ENCODE measurements around the gene PLAC8L1. TPM values are rescaled to one million over a fixed set of nuclear protein-coding genes. Genes with fewer than 3 reads are reported as not detected.
"Not testable (repeated sequence)": the region's sequence is repeated elsewhere in the genome, so short reads cannot be mapped to it uniquely, and the experiment has no call there.

The PLAC8L1 gene
- total and polyA plus RNA-seq, 2 of the 8 experiments (the other 6 are each of a cell fraction or from before 2014, with no cell fraction given) = 0.42 TPM; not detected in 1

DNA sequence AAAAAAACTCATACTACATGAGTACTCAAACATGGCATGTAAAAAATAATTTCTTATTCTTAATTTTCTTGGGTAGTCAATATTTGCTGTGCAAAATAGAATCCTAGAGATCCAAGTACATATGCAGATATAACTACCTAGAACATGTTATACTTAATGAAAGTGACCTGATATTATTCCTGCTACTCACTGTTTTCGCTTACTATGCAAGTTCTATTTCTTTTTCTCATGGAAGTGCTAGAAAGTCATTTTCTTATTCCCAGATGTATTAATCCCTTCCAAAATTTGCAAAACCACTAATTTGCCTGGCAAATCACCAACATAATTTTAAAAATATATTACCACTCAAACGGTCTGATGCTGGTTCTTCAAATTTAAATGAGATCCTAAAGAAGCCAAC is 19.2 kb upstream of the PLAC8L1 start:
- Histone ChIP-seq H3K4me1 (replicated peaks in 1 of 4; ENCODE audit: control insufficient read depth in 3 of 4, insufficient read depth in 4 of 4, low read length in 3 of 4) (no peaks in the 10 kb centered on the region), H3K4me3 (ENCODE audit: extremely low read depth in 1 of 4, insufficient read depth in 2 of 4, low read depth in 3 of 4, low read length in 4 of 4) (no peak overlapping the region), H2AFZ (ENCODE audit: low read length) (no peak overlapping the region), H3K27ac (ENCODE audit: low read depth, low read length) (no peak overlapping the region), H3K4ac (replicated peaks; ENCODE audit: insufficient read length, low read depth, low read length) (no peak overlapping the region), H3K9ac (replicated peaks in 1 of 4; ENCODE audit: extremely low read depth in 1 of 4, low read depth in 3 of 4, low read length in 3 of 4) (no peak overlapping the region), H2BK5ac (ENCODE audit: low read depth, low read length) (no peak overlapping the region), H3K4me2 (ENCODE audit: insufficient read depth in 1 of 2, low read depth in 2 of 2, low read length in 2 of 2) (no peak overlapping the region), H3K56ac (replicated peaks; ENCODE audit: insufficient read length, low read depth, low read length) (no peak overlapping the region), H4K8ac (ENCODE audit: extremely low read depth, insufficient read depth, low read length) (no peak overlapping the region), H2BK15ac (ENCODE audit: low read length) (no peak overlapping the region), H2AK5ac (ENCODE audit: low read depth, low read length) (no peak overlapping the region), H4K91ac (replicated peaks; ENCODE audit: insufficient read length, low read length) (no peak overlapping the region), H3K14ac (ENCODE audit: insufficient read length) (no peak overlapping the region), H3K79me2 (ENCODE audit: control insufficient read depth in 1 of 2, insufficient read depth in 2 of 2, low read length in 2 of 2) (no peaks in the 10 kb centered on the region), H3K27me3 (replicated peaks in 1 of 4; ENCODE audit: control insufficient read depth in 3 of 4, extremely low read depth in 1 of 4, insufficient read depth in 3 of 4, low read length in 3 of 4) (no peaks in the 10 kb centered on the region), H4K20me1 (replicated peaks in 1 of 2; ENCODE audit: control insufficient read depth in 1 of 2, insufficient read depth in 2 of 2, low read length in 2 of 2) (peaks cover 0 to 2% of the 10 kb centered on the region in 2 experiments), H3K9me3 (ENCODE audit: insufficient read depth in 2 of 2, low read depth in 1 of 2, low read length in 1 of 2) (no peaks in the 10 kb centered on the region), H4K5ac (ENCODE audit: insufficient read length, low read depth, low read length) (no peak overlapping the region), H2BK12ac (ENCODE audit: low read depth, low read length) (no peak overlapping the region), H3K23ac (ENCODE audit: insufficient read length) (no peak overlapping the region), H3K36me3 (ENCODE audit: control insufficient read depth in 2 of 4, insufficient read depth in 4 of 4, low read length in 3 of 4) (peaks cover 35 to 98% (median 70%) of the 10 kb centered on the region in 4 experiments), H3K79me1 (ENCODE audit: low read depth, low read length) (no peaks in the 10 kb centered on the region), H2BK20ac (ENCODE audit: low read length) (no peak overlapping the region), H3K18ac (ENCODE audit: extremely low read depth, low read length) (no peak overlapping the region), H3K23me2 (ENCODE audit: low read depth, low read length) (no peaks in the 10 kb centered on the region), H2BK120ac (replicated peaks; ENCODE audit: low read depth, low read length) (no peak overlapping the region)
- ChIA-PET POLR2A (ENCODE audit: partially characterized antibody) (no interaction called here), CTCF (ENCODE audit: partially characterized antibody) (interaction anchor here (0.7 kb wide), 1 partner anchor 148 kb away, joined by 4 read pairs; no protein-coding TSS in a partner anchor)
- DNase-seq (ENCODE audit: low read depth in 1 of 2, low spot score in 2 of 2) (no peak), FAIRE-seq (no peak)
- WGBS, 2 experiments (ENCODE audit: extremely low coverage in 1 of 2, insufficient coverage in 1 of 2, insufficient read length in 1 of 2, insufficient replicate concordance in 2 of 2, low coverage in 1 of 2, low lambda C conversion rate in 2 of 2, missing lambda C conversion rate in 1 of 2) = 96% methylated on average over 2 of the region's 2 CpGs; no CpG with 5 or more reads in 1 of the 2 experiments
- no peak for TF ChIP-seq CHD1 (IDR thresholded peaks at IDR 0.05; ENCODE audit: low read depth, low read length)

DNA sequence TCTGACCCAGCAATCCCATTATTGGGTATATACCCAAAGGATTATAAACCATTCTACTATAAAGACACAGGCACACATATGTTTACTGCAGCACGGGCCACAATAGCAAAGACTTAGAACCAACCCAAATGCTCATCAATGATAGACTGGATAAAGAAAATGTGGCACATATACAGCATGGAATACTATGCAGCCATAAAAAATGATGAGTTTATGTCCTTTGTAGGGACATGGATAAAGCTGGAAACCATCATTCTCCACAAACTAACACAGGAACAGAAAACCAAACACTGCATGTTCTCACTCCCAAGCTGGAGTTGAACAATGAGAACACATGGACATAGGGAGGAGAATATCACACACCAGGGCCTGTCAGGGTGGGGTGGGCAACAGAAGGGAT is 16.1 kb upstream of the PLAC8L1 start:
- H3K18ac ChIP-seq (ENCODE audit: extremely low read depth, low read length); H3K4ac ChIP-seq (replicated peaks; ENCODE audit: insufficient read length, low read depth, low read length); H4K20me1 ChIP-seq (replicated peaks in 1 of 2; ENCODE audit: control insufficient read depth in 1 of 2, insufficient read depth in 2 of 2, low read length in 2 of 2); H3K14ac ChIP-seq (ENCODE audit: insufficient read length); H4K91ac ChIP-seq (replicated peaks; ENCODE audit: insufficient read length, low read length); H3K79me2 ChIP-seq (ENCODE audit: control insufficient read depth in 1 of 2, insufficient read depth in 2 of 2, low read length in 2 of 2); H3K23ac ChIP-seq (ENCODE audit: insufficient read length); H3K4me2 ChIP-seq (ENCODE audit: insufficient read depth in 1 of 2, low read depth in 2 of 2, low read length in 2 of 2); H3K56ac ChIP-seq (replicated peaks; ENCODE audit: insufficient read length, low read depth, low read length); H2AK5ac ChIP-seq (ENCODE audit: low read depth, low read length); H4K5ac ChIP-seq (ENCODE audit: insufficient read length, low read depth, low read length); H3K9ac ChIP-seq (replicated peaks in 1 of 4; ENCODE audit: extremely low read depth in 1 of 4, low read depth in 3 of 4, low read length in 3 of 4); H2BK120ac ChIP-seq (replicated peaks; ENCODE audit: low read depth, low read length); H3K27ac ChIP-seq (ENCODE audit: low read depth, low read length); H2BK12ac ChIP-seq (ENCODE audit: low read depth, low read length); H4K8ac ChIP-seq (ENCODE audit: extremely low read depth, insufficient read depth, low read length); H3K27me3 ChIP-seq (replicated peaks in 1 of 4; ENCODE audit: control insufficient read depth in 3 of 4, extremely low read depth in 1 of 4, insufficient read depth in 3 of 4, low read length in 3 of 4); H3K23me2 ChIP-seq (ENCODE audit: low read depth, low read length); H3K4me3 ChIP-seq (ENCODE audit: extremely low read depth in 1 of 4, insufficient read depth in 2 of 4, low read depth in 3 of 4, low read length in 4 of 4); H3K9me3 ChIP-seq (ENCODE audit: insufficient read depth in 2 of 2, low read depth in 1 of 2, low read length in 1 of 2); H3K4me1 ChIP-seq (replicated peaks in 1 of 4; ENCODE audit: control insufficient read depth in 3 of 4, insufficient read depth in 4 of 4, low read length in 3 of 4); H2BK15ac ChIP-seq (ENCODE audit: low read length); H2BK20ac ChIP-seq (ENCODE audit: low read length); H2AFZ ChIP-seq (ENCODE audit: low read length); DNase-seq (ENCODE audit: low read depth in 1 of 2, low spot score in 2 of 2); H3K79me1 ChIP-seq (ENCODE audit: low read depth, low read length); H2BK5ac ChIP-seq (ENCODE audit: low read depth, low read length); FAIRE-seq: not testable (repeated sequence)
- peaks cover 35 to 98% (median 67%) of the 10 kb centered on the region in 4 experiments for H3K36me3 ChIP-seq (ENCODE audit: control insufficient read depth in 2 of 4, insufficient read depth in 4 of 4, low read length in 3 of 4)
- ChIA-PET CTCF (ENCODE audit: partially characterized antibody) (interaction anchor here (0.7 to 1.3 kb wide), 5 partner anchors 9 to 63 kb away, joined by 3 to 6 read pairs (median 3); no protein-coding TSS in a partner anchor), POLR2A (ENCODE audit: partially characterized antibody) (interaction anchor here (0.9 to 2.3 kb wide), 6 partner anchors 10 to 28 kb away, joined by 3 to 7 read pairs (median 6); no protein-coding TSS in a partner anchor)
- 95% methylated on average over 1 of the region's 1 CpG; no CpG with 5 or more reads in 1 of the 2 experiments for WGBS, 2 experiments (ENCODE audit: extremely low coverage in 1 of 2, insufficient coverage in 1 of 2, insufficient read length in 1 of 2, insufficient replicate concordance in 2 of 2, low coverage in 1 of 2, low lambda C conversion rate in 2 of 2, missing lambda C conversion rate in 1 of 2)

Data from H1 (cell line).